ENCODE data around the gene IGSF11.

DNA sequence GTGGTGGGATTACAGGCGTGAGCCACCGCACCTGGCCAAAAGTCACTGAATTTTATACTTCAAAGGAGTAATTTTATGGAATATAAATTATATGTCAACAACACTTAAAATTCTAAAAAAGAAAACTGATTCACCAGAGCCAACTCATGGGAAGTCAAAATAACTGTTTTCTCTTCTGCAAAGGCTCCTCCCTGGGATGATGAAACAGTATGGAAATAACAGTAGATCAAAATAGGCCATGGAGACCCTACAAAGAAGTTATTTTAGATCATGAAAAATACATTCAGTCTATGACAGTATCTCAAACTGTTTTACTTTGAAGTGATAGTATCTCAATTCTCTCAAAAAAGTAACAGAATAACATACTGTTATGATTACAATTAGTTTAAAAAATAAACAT is 102.7 kb downstream of the IGSF11 start:
- no peak for TF ChIP-seq CTCF (IDR thresholded peaks at IDR 0.05 in 8 of 11, conservative IDR thresholded peaks at IDR 0.05 in 3 of 11)
- TF ChIP-seq POLR2A (IDR thresholded peaks at IDR 0.05): no peak
- TF ChIP-seq POLR2AphosphoS5 (IDR thresholded peaks at IDR 0.05): no peak
